SK-N-SH treated with all-trans-retinoic acid at 6 μM for 48 hours (cell line): ENCODE measurements around the gene KATNAL1.

Source experiments
- ATAC-seq: fragments of 200-7000 bp; cut with Tn5 transposase; 3 replicates; pipeline ENCODE4 v1.9.1; 2020; ENCODE audit warnings: mild to moderate bottlenecking, moderate library complexity
- ARNTL ChIP-seq: fragments of 450-650 bp; formaldehyde crosslinking; IDR thresholded peaks from 2 replicates; pipeline ENCODE4 v1.5.0; 2020; ENCODE audit warnings: low read depth, mild to moderate bottlenecking, moderate library complexity, borderline replicate concordance
- BACH2 ChIP-seq: fragments of 250-450 bp; sonication (Bioruptor Pico); IDR thresholded peaks from 2 replicates; pipeline ENCODE4 v1.9.0; 2021; ENCODE audit warnings: mild to moderate bottlenecking, borderline replicate concordance
- CREB5 ChIP-seq: fragments of 250-450 bp; sonication (Bioruptor Pico); IDR thresholded peaks from 2 replicates; pipeline ENCODE4 v1.5.1; 2020; ENCODE audit warnings: low read depth, mild to moderate bottlenecking, moderate library complexity
- CSDC2 ChIP-seq: fragments of 250-450 bp; sonication (Bioruptor Pico); IDR thresholded peaks from 2 replicates; pipeline ENCODE4 v1.5.0; 2020; ENCODE audit warnings: mild to moderate bottlenecking, moderate library complexity
- CSRNP3 ChIP-seq: fragments of 250-450 bp; sonication (Bioruptor Pico); IDR thresholded peaks from 2 replicates; pipeline ENCODE4 v1.5.1; 2021; ENCODE audit warnings: mild to moderate bottlenecking, moderate library complexity
- ESRRG ChIP-seq: fragments of 250-450 bp; sonication (Bioruptor Pico); IDR thresholded peaks from 2 replicates; pipeline ENCODE4 v1.6.1; 2021; ENCODE audit warnings: mild to moderate bottlenecking
- GLIS3 ChIP-seq: fragments of 250-450 bp; sonication (Bioruptor Pico); IDR thresholded peaks from 2 replicates; pipeline ENCODE4 v1.5.0; 2020; ENCODE audit warnings: mild to moderate bottlenecking, moderate library complexity
- ISL1 ChIP-seq: fragments of 250-450 bp; sonication (Bioruptor Pico); IDR thresholded peaks from 2 replicates; pipeline ENCODE4 v2.1.2; 2022; ENCODE audit warnings: mild to moderate bottlenecking, moderate library complexity
- PATZ1 ChIP-seq: fragments of 250-450 bp; sonication (Bioruptor Pico); IDR thresholded peaks from 2 replicates; pipeline ENCODE4 v1.8.0; 2020; ENCODE audit warnings: mild to moderate bottlenecking, moderate library complexity, borderline replicate concordance
- POU6F1 ChIP-seq: fragments of 250-450 bp; sonication (Bioruptor Pico); IDR thresholded peaks from 2 replicates; pipeline ENCODE4 v1.8.0; 2021; ENCODE audit warnings: low read depth, mild to moderate bottlenecking, moderate library complexity, borderline replicate concordance
- PPARA ChIP-seq: fragments of 250-450 bp; sonication (Bioruptor Pico); IDR thresholded peaks from 2 replicates; pipeline ENCODE4 v1.5.0; 2020; ENCODE audit warnings: mild to moderate bottlenecking, borderline replicate concordance
- TCF4 ChIP-seq: fragments of 250-450 bp; sonication (Bioruptor Pico); IDR thresholded peaks from 2 replicates; pipeline ENCODE4 v1.8.0; 2021; ENCODE audit warnings: mild to moderate bottlenecking, moderate library complexity, borderline replicate concordance
- TOX ChIP-seq: fragments of 250-450 bp; sonication (Bioruptor Pico); IDR thresholded peaks from 2 replicates; pipeline ENCODE4 v1.8.0; 2021; ENCODE audit warnings: mild to moderate bottlenecking, moderate library complexity, borderline replicate concordance
- TSHZ2 ChIP-seq: fragments of 250-450 bp; sonication (Bioruptor Pico); IDR thresholded peaks from 2 replicates; pipeline ENCODE4 v1.5.0; 2020; ENCODE audit warnings: mild to moderate bottlenecking, moderate library complexity
- ZC3H10 ChIP-seq: fragments of 250-450 bp; sonication (Bioruptor Pico); IDR thresholded peaks from 2 replicates; pipeline ENCODE4 v1.5.1; 2021; ENCODE audit warnings: mild to moderate bottlenecking, moderate library complexity
- ZFP3 ChIP-seq: fragments of 250-450 bp; sonication (Bioruptor Pico); IDR thresholded peaks from 2 replicates; pipeline ENCODE4 v1.5.0; 2020; ENCODE audit warnings: mild to moderate bottlenecking, moderate library complexity
- ZFP30 ChIP-seq: fragments of 450-650 bp; formaldehyde crosslinking; IDR thresholded peaks from 2 replicates; pipeline ENCODE4 v1.5.0; 2022; ENCODE audit warnings: mild to moderate bottlenecking, moderate library complexity
- ZNF8 ChIP-seq: fragments of 450-650 bp; formaldehyde crosslinking; IDR thresholded peaks from 2 replicates; pipeline ENCODE4 v1.5.0; 2020; ENCODE audit warnings: mild to moderate bottlenecking, moderate library complexity

The KATNAL1 gene

GRCh38 chr13:30240608-30241007 is 66.7 kb downstream of the KATNAL1 start:
- ATAC-seq = no peak
- no peak for TF ChIP-seq BACH2
- no peak for TF ChIP-seq CSDC2 (CRISPR knock-in tag)
- TF ChIP-seq ZFP3 (CRISPR knock-in tag) = no peak
- no peak for TF ChIP-seq ARNTL (CRISPR knock-in tag)
- no peak for TF ChIP-seq CSRNP3 (CRISPR knock-in tag)
- no peak for TF ChIP-seq TCF4 (CRISPR knock-in tag)
- no peak for TF ChIP-seq ESRRG (CRISPR knock-in tag)
- no peak for TF ChIP-seq ISL1 (CRISPR knock-in tag)
- no peak for TF ChIP-seq CREB5 (CRISPR knock-in tag)
- TF ChIP-seq POU6F1 (CRISPR knock-in tag) = no peak
- no peak for TF ChIP-seq ZFP30 (CRISPR knock-in tag)

- no peak for ATAC-seq
Observed at GRCh38 chr13:30235216-30235615, 72.1 kb downstream of the KATNAL1 start.

GRCh38 chr13:30234619-30235162 is 72.7 kb downstream of the KATNAL1 start:
- no peak for ATAC-seq
- TF ChIP-seq PATZ1 (CRISPR knock-in tag) (no peak), POU6F1 (CRISPR knock-in tag) (no peak), ZFP30 (CRISPR knock-in tag) (no peak), ZFP3 (CRISPR knock-in tag) (no peak)

More at GRCh38 chr13:30235216-30235615, 72.1 kb downstream of the KATNAL1 start:
- no peak for TF ChIP-seq CSDC2 (CRISPR knock-in tag)
- no peak for TF ChIP-seq CSRNP3 (CRISPR knock-in tag)
- no peak for TF ChIP-seq ZFP3 (CRISPR knock-in tag)
- no peak for TF ChIP-seq ZC3H10 (CRISPR knock-in tag)
- TF ChIP-seq GLIS3 (CRISPR knock-in tag) = no peak
- no peak for TF ChIP-seq TOX

GRCh38 chr13:30224732-30225131 is 82.6 kb downstream of the KATNAL1 start:
- no peak for ATAC-seq

GRCh38 chr13:30222254-30222653 is 85.1 kb downstream of the KATNAL1 start:
- ATAC-seq = no peak
- TF ChIP-seq ZFP3 (CRISPR knock-in tag) (no peak), PPARA (CRISPR knock-in tag) (no peak), GLIS3 (CRISPR knock-in tag) (no peak), POU6F1 (CRISPR knock-in tag) (no peak), ZNF8 (no peak), TSHZ2 (CRISPR knock-in tag) (no peak)

More at GRCh38 chr13:30224732-30225131, 82.6 kb downstream of the KATNAL1 start:
- TF ChIP-seq ZFP3 (CRISPR knock-in tag) = no peak
